ENCODE data around the gene DYNLRB1.

The DYNLRB1 gene

DNA sequence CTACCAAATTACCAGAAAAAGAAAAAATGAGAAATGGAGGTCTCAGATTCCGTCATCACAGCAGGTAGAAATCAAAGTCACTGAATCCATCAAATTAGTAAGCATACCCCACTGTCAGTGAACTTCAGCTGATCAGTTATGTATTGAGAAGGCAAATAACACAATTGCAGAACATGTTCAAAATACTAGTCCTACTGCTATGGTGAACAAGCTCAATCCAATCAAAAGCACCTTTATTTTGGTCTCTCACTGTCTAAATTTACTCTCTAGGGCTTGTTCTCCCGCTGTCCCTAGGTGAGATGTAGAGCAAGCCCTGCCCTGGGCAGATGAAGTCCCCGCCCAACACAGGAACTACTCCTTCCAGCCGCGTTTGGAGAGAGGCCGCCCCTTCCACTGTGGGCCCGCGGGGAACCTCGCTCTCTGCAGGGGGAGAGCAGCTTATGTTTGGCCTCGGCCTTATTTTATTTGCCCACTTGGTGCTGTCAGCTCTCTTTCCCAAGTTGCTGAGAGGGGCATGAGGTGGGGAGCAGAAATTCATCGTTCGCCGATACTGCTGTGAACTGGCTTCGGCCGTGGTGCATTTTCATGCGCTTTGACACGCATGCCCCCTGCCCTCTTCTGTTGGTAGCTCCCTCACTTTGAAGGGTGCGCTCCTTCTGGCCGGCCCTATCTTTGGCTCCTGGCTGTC, 28.0 kb downstream of the DYNLRB1 start:
- no peak for TF ChIP-seq CTCF (IDR thresholded peaks at IDR 0.05)
- no peak for TF ChIP-seq ZFX (IDR thresholded peaks at IDR 0.05; ENCODE audit: borderline replicate concordance)
- peak overlapping the region; percentile 20; the same call in 1 of the 2 replicates for H3K27ac ChIP-seq

GRCh38 chr20:34546751-34547181, 30.5 kb downstream of the DYNLRB1 start:
- H3K27ac ChIP-seq, result peak overlapping the region; percentile 78
- TF ChIP-seq CTCF (IDR thresholded peaks at IDR 0.05) (no peak), ZFX (IDR thresholded peaks at IDR 0.05; ENCODE audit: borderline replicate concordance) (no peak)

DNA sequence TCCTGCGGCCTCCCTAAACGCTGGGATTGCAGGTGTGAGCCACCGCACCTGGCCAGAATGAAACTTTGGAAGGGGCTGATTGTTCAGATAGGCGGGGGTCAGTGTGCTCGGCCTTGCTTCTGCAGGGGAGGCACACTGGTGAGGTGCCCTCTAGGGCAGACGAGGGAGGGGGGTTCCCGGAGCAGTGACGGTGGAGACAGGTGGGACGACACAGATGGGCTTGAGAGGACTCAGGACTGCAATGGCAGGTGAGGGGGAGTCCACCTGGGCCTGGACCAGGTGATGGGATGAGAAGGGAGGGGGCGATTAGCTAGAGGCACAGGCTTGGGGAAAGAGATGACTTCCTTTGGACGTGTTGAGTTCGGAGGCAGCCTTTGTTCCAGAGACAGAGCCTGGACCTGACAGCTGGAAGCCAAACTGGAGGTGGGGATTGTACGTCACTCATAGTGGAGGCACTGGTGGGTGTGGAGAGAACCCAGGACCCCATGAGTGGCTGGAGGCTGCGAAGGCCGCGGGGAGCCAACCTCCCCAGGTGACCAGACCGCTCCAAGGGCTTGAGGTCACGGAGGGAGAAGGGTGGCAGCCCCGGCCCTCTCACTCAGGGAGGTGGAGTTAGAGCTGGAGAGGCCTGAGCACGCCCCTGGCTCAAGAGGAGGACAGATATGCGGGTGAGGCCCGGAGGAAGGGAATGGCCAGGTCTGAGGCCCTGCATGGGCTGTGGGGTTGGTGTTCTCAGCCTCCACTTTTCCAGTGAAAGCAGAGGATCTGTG, 31.8 kb downstream of the DYNLRB1 start:
- peak overlapping the region; percentile 78 for H3K27ac ChIP-seq
- TF ChIP-seq ZFX (IDR thresholded peaks at IDR 0.05; ENCODE audit: borderline replicate concordance), result no peak

- no peak for TF ChIP-seq ZFX (IDR thresholded peaks at IDR 0.05; ENCODE audit: borderline replicate concordance)
- TF ChIP-seq CTCF (IDR thresholded peaks at IDR 0.05), result no peak
- peak overlapping the region; percentile 78 for H3K27ac ChIP-seq
These were observed 33.2 kb downstream of the DYNLRB1 start for GRCh38 chr20:34549291-34549928.

DNA sequence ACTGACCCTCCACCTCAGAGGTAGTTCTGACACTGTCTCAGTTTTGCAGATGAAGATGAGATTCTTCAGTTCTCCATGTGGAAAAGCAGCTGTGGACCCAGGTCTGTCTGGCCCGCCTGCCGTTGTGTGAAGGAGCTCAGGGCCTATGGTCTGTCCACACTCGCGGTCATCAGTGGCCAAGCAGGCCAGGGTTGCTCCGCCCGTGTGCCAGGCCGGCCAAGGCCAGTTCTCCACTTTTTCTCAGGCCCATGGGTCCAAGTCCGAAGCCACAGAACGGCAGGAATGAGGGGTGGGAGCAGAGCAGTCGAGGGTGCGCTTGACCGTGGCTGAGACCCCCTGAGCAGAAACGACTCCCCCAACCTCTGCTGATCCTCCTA, 33.7 kb downstream of the DYNLRB1 start:
- TF ChIP-seq CTCF (IDR thresholded peaks at IDR 0.05), result no peak
- no peak for TF ChIP-seq ZFX (IDR thresholded peaks at IDR 0.05; ENCODE audit: borderline replicate concordance)
- peak overlapping the region; percentile 78 for H3K27ac ChIP-seq

DNA sequence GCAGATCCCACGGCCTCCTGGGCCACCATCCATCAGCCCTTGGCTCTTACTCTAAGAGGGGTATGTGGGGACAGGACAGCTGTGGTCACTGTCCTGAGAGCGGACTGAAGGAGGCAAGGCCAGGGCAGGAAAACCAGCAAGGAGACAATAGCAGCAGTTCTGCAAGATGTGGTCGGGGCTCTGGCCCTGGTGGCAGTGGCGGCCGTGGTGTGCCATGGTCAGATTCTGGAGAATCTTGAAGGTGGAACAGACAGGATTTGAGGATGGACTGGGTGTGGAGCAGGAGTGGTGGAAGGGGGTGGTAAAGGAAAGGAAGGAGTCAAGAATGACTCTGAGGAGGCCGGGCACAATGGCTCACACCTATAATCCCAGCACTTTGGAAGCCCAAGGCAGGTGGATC, 36.3 kb downstream of the DYNLRB1 start:
- peak overlapping the region; percentile 77 for H3K27ac ChIP-seq

More for the DNA sequence above, 36.3 kb downstream of the DYNLRB1 start:
- TF ChIP-seq ZFX (IDR thresholded peaks at IDR 0.05; ENCODE audit: borderline replicate concordance), result no peak
- no peak for TF ChIP-seq CTCF (IDR thresholded peaks at IDR 0.05)

All from 22Rv1 (cell line).